Lower leg skin (tissue), 4 donors: ENCODE data around the gene CLTC. TPM values are rescaled to one million over a fixed set of nuclear protein-coding genes. Genes with fewer than 3 reads are reported as not detected.

ENCODE experiments used
- DNase-seq, 2 donors: peaks; one replicate each; pipeline ENCODE4 v3.0.0-alpha.2; 2019; ENCODE audit warnings: low spot score in 2 of 2
- H3K4me3 ChIP-seq: fragments of 200-600 bp; sonication (generic); 2 replicates; pipeline ENCODE4 v1.5.1; 2017; ENCODE audit warnings: mild to moderate bottlenecking, low read depth; ENCODE audit not compliant: poor library complexity, severe bottlenecking
- POLR2A ChIP-seq, 2 donors: fragments of 450-650 bp; IDR thresholded peaks; one replicate each; pipeline ENCODE4 v1.6.1; 2016 to 2017; ENCODE audit warnings: antibody characterized with exemption in 2 of 2, mild to moderate bottlenecking in 1 of 2, moderate library complexity in 1 of 2
- WGBS, 2 donors: methylation state at CpG; one replicate each; pipeline ENCODE4 v1.1.5; 2018; 5-methylcytosine and 5-hydroxymethylcytosine counted together
- intact Hi-C: fragments of 100-400 bp; cut with DNase I; formaldehyde crosslinking; loops from one replicate; pipeline ENCODE4 v1.15.0; 2023; ENCODE audit warnings: low total_unique reads
- total RNA-seq, 4 donors: library from RNA; depleted of rRNA; stranded (reverse); fragments of >200 nt; gene quantifications; one replicate each; pipeline ENCODE4 v1.1.0, GENCODE V29; 2016
- TF ChIP-seq, protein P1 (sequence below), 3 donors: fragments of 450-650 bp; IDR thresholded peaks; one replicate each; pipeline ENCODE4 v1.5.1; 2016; ENCODE audit warnings: antibody characterized with exemption in 3 of 3, mild to moderate bottlenecking in 3 of 3, moderate library complexity in 2 of 3

The CLTC gene
- total RNA-seq, 4 donors from 2014 or later, result 109 to 169 (median 140) TPM

DNA sequence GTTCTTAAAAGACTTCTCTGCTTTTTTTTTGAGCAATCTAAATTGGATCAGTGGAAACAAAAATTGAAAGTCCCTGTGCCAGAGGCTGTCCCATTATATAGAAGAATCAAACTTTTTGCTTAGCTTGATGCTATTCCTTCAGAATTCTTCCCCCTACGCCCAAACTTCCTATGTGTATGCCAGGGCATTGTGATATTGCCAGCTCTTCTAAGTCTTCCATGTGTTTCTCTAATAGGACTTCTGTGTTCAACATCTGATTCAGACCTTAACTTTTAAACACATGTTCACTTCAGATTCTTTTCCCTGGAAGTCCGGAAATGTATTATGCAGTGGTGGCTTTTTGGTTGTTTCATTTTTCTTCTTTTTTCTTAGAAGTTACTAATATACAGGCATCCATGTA is 68.8 kb downstream of the CLTC start:
- intact Hi-C loops, result no loop called here
- no peak for DNase-seq
- 68 to 70% methylated on average over 2 of the region's 2 CpGs for WGBS, 2 donors
- TF ChIP-seq, protein P1, sequence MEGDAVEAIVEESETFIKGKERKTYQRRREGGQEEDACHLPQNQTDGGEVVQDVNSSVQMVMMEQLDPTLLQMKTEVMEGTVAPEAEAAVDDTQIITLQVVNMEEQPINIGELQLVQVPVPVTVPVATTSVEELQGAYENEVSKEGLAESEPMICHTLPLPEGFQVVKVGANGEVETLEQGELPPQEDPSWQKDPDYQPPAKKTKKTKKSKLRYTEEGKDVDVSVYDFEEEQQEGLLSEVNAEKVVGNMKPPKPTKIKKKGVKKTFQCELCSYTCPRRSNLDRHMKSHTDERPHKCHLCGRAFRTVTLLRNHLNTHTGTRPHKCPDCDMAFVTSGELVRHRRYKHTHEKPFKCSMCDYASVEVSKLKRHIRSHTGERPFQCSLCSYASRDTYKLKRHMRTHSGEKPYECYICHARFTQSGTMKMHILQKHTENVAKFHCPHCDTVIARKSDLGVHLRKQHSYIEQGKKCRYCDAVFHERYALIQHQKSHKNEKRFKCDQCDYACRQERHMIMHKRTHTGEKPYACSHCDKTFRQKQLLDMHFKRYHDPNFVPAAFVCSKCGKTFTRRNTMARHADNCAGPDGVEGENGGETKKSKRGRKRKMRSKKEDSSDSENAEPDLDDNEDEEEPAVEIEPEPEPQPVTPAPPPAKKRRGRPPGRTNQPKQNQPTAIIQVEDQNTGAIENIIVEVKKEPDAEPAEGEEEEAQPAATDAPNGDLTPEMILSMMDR (IDR thresholded peaks at IDR 0.05), result no peak
- no peak for TF ChIP-seq POLR2A (IDR thresholded peaks at IDR 0.05)
- H3K4me3 ChIP-seq, result no peak overlapping the region

DNA sequence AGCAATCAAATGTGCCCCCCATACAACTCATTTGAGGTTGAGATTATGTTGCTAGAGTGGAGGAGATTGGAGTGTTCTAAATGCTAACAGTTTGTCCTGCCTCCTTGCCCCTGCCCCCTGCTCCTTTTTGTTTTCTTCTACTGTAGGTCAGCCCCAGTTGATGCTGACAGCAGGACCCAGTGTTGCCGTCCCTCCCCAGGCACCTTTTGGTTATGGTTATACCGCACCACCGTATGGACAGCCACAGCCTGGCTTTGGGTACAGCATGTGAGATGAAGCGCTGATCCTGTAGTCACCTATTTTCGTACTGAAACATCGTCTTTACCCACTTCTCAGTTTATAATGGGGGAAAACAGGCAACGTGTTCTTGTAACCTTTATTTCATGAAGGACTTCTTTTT is 73.9 kb downstream of the CLTC start:
- no peak for DNase-seq
- no peak overlapping the region for H3K4me3 ChIP-seq
- TF ChIP-seq, protein P1 (IDR thresholded peaks at IDR 0.05), result no peak
- TF ChIP-seq POLR2A (IDR thresholded peaks at IDR 0.05), result no peak
- 86 to 90% methylated on average over 7 of the region's 7 CpGs for WGBS, 2 donors
- intact Hi-C loops, result no loop called here

DNA sequence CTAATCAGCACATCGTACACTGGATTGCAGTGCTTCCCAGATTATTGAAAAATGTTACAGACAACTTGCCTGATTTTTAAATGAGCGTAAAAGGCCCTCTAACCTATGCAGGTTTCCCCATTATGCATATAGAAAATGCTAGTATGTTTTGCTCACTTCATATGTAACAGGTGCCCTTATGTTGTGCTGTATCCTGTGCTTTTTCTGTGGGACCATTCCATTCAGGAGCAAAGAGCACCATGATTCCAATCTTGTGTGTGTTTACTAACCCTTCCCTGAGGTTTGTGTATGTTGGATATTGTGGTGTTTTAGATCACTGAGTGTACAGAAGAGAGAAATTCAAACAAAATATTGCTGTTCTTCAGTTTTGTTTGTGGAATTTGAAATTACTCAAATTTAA is 74.6 kb downstream of the CLTC start:
- intact Hi-C loops, result no loop called here
- WGBS, 2 donors, result 84 to 88% methylated on average over 2 of the region's 2 CpGs
- no peak overlapping the region for H3K4me3 ChIP-seq
- TF ChIP-seq POLR2A (IDR thresholded peaks at IDR 0.05), result no peak
- TF ChIP-seq, protein P1 (IDR thresholded peaks at IDR 0.05), result no peak
- no peak for DNase-seq

DNA sequence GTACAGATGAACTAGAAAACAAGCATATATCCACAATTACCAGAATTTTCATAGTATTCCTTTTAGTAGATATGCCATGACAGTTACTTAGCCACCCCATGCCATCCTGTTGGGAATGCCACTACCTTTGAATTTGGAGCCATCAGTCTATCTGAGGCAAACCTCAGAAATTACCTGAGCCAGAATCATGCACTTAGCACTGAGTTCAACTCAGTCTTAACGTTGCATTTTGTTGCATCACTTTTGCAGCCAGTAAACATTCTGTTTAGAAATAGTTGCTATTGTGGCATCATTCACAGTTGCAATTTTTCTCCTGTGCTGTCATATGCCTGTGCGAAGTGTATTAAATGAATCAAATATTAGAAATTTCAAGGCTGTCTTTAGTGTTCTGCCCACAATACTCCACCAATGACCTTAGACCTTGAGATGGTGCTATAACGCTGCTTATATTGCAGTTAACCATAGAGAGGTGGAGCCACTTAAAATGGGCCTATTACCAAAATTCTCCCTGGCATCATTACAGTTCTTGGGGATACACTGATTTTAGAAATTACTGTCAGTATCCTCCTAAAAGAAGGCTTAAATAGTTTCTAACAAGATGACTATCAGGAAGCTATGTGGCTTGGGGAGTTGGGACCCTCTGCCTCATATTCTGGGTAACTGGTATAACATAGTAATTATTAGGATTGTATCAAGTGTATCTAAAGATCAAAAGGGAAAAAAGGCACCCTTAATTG is 76.4 kb downstream of the CLTC start:
- no peak for DNase-seq
- no peak for TF ChIP-seq POLR2A (IDR thresholded peaks at IDR 0.05)
- TF ChIP-seq, protein P1 (IDR thresholded peaks at IDR 0.05), result no peak
- WGBS, 2 donors, result 63 to 66% methylated on average over 3 of the region's 3 CpGs
- intact Hi-C loops, result no loop called here
- no peak overlapping the region for H3K4me3 ChIP-seq

DNA sequence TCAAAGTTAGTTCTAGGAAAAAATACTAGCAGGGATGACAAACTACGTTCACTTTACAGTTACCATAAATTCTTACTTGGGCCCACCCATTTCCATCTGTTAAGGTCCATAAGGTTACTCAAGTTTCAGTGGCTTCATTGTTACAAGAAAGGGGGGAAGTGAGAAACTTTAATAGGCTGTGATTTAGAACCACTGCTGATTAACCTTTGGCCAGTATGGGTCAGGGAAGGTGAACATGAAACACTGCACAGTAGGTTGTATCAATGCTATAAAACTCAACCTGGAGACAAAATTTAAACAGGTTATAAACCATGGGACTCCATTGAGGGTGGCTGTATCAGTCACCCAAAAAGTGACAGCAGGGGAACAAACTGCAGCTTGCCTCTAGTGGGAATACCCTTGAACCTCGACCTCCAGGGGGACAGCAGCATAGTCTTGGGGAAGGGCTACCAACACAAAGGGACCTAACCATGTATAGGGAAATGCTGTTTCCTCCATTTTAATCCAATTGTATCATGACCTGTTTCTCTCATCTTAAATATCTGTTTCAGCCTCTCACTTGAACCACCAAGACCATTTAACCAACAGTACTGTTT is 77.1 kb downstream of the CLTC start:
- intact Hi-C loops, result no loop called here
- DNase-seq, result no peak
- 79 to 85% methylated on average over 2 of the region's 2 CpGs for WGBS, 2 donors
- H3K4me3 ChIP-seq, result no peak overlapping the region
- TF ChIP-seq, protein P1 (IDR thresholded peaks at IDR 0.05), result no peak
- no peak for TF ChIP-seq POLR2A (IDR thresholded peaks at IDR 0.05)
